GM12801 (cell line): ENCODE results near the gene FAM181A.

Source experiments
- TF ChIP-seq, protein P1 (sequence below): IDR thresholded peaks from one replicate; pipeline ENCODE4 v1.5.1; 2011; ENCODE audit warnings: control low read depth; ENCODE audit not compliant: insufficient read length; ENCODE audit errors: extremely low read depth

Gene FAM181A

DNA sequence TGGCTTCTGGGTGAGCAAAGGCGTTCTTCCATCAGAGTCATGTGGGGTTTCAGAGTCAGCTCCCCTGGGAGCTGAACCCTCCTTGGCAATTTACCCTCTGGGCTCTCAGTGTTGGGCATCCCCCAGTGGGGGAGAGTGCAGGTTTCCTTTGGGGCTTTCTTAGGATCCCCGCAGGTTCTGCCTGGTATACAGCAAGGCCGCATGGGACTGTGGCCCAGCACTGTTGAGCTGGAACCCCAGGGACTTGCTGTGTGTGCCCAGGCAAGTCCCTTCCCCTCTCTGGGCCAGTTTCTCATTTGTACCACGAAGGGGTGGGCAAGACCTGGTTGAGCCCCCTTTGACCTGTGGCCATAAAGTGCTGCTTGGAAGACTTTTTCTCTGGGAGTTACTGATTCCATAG lies 5.5 kb downstream of the FAM181A start:
- TF ChIP-seq, protein P1, sequence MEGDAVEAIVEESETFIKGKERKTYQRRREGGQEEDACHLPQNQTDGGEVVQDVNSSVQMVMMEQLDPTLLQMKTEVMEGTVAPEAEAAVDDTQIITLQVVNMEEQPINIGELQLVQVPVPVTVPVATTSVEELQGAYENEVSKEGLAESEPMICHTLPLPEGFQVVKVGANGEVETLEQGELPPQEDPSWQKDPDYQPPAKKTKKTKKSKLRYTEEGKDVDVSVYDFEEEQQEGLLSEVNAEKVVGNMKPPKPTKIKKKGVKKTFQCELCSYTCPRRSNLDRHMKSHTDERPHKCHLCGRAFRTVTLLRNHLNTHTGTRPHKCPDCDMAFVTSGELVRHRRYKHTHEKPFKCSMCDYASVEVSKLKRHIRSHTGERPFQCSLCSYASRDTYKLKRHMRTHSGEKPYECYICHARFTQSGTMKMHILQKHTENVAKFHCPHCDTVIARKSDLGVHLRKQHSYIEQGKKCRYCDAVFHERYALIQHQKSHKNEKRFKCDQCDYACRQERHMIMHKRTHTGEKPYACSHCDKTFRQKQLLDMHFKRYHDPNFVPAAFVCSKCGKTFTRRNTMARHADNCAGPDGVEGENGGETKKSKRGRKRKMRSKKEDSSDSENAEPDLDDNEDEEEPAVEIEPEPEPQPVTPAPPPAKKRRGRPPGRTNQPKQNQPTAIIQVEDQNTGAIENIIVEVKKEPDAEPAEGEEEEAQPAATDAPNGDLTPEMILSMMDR = no peak

DNA sequence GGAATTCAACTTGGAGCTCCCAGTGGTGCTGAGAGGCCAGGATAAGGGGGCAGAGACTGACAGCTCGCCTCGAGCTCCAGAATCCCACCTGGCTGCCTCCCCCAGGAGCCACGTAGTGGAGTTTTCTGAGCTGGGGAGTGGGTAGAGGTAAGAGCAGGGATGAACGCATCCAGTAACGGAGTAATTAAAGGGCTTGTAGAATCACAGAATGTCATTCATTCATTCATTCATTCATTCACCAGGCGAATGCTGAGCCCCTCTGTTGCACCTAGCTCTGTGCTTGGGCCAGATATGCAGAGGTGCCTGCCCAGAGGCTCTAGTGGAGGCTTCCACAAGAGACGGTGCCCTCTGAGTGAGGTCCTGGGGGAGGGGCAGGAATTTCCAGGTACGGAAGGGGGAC lies 8.1 kb downstream of the FAM181A start:
- TF ChIP-seq, protein P1 = no peak

DNA sequence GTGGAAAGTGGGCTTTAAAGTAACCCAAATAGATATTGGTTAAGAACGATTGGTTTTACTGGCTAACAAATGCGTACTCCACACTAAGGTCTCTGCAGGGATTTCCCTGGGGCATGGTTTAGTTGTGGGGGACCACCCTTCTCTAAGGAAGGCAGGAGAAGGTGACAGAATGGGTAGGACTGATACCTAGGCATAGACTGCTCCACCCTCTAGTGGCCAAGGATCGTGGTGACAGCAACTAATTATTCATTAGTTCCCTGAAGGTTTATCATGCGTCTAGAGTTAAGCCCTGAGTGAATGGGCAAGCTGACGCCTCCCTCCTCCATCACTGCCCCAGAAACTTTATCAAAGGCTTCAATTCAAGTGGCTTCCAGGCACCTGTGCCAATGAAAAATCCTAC lies 9.1 kb downstream of the FAM181A start:
- TF ChIP-seq, protein P1 = no peak

GRCh38 chr14:93936926-93937325 lies 9.8 kb downstream of the FAM181A start:
- TF ChIP-seq, protein P1 = no peak

GRCh38 chr14:93937519-93937918 lies 10.4 kb downstream of the FAM181A start:
- TF ChIP-seq, protein P1 = no peak

- TF ChIP-seq, protein P1 = no peak
Observed at GRCh38 chr14:93938751-93939303, 11.7 kb downstream of the FAM181A start.

GRCh38 chr14:93939304-93940229 lies 12.4 kb downstream of the FAM181A start:
- TF ChIP-seq, protein P1 = no peak
